ENCODE measurements around the gene SLC38A9.

DNA sequence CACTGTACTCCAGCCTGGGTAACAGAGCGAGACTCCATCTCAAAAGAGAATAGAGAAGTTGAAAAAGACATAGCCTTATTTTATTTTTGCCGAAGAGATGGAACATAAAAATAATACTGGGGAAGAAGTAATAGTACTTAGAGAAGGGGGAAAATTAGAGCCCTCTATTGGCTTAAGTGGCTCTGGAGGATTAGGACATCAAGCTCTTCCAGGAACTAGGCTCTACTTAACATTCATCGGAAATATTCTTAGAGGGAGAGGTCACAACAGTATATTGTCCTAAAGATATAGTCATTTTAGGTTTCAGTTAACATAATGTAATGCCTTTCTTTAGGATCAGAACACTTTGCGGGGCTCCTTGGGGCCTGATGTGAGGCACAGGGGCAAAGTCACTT, 91.4 kb downstream of the SLC38A9 start:
- TF ChIP-seq CTCF (IDR thresholded peaks at IDR 0.05) (no peak), POLR2A (IDR thresholded peaks at IDR 0.05) (no peak)

Measured in transverse colon (tissue), 3 donors.